Astrocyte of the hippocampus (primary cell): ENCODE measurements around the gene PIM1.

Experiments used
- DNase-seq: peaks from one replicate; pipeline ENCODE4 v3.0.0; 2011; ENCODE audit warnings: low read depth, low spot score

Gene PIM1

DNA sequence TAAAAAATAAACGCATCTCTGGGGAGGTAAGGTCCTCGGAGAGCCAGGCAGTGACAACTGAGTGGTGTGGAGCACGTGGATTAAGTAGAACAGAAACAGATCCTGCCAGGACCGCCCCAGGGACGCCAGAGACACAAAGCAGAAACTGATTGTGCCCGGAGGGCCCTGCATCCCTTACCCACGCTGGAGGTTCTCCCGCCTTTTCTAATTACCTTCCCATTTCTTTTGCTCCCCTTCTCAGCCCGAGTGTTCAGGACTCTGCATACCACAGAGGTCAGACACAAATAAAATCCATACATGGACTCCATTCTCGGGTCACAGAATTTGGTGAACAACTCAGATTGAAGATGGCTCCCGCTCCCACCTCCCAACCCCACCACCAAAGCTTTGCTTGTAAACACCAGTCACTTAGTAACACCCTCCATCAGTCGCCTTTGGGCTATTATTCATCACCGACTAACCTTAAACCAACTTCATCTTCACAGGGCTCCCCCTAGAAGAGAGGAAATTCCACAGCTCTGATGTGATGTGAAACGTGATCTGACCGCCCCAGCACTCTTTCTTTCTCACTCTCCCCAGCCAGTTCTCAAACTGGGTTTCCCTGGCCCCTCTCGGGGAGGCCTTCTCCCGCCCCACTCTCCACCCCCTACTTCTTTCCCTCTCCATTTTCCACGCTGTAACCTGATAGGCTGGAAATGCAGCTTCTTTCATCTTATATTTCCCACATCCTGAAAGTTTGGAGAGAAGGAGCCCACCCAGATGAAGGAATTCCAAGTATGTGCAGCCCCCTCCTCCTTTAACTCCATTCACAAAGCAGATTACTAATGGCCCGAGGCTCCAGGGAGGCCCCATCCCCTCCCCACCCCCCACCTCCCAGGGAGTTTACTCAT is 32.5 kb upstream of the PIM1 start:
- DNase-seq = peak; percentile 97

DNA sequence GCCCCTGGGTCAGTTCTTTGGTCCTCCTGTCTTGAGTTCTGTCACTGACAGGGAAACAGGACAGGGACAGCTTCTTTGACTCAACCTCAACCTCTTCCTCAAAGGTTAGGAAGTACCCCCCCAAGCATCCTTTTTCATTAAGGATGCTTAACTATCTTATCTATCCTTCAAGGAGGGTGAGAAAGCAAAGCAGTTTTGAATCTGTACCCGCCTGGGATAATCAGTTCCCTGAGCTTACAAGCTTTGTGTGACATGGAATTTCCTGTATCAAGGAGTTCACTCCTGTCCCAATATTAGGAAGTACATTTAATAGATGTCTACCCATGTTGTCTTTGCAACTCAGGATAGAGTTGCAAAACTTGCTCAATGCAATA is 31.1 kb upstream of the PIM1 start:
- DNase-seq = no peak

DNA sequence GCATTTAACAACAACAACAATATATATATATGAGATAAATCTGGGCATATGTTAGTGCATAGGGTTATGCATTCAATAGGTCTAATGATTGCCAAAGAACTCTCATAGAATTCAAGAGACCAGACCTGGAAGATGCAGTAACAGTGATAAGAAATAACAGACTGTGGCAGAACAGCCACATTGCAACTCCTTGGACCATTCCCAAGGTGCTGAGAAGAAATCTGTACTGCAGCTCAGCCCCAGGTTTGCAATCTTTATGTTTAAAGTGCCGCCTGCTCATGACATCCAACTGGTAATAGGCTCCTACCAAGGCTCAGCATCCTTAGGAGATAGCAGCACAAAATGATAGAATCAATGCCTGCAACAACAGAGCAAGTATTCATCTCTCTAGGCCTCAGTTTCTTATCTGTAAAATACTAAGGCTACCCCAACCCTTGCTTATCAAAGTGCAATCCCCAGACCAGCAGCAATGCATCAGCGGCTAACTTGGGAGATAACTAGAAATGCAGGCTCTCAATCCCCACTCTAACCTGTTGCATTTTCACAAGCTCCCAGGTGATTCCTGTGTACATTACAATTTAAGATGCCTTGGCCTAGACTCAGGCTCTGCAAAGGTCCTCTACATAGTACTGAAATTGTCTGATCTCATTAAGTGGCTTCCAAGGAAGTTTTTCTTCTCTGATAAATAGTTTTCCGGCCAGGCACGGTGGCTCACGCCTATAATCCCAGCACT is 30.6 kb upstream of the PIM1 start:
- peak; percentile 27 for DNase-seq

DNA sequence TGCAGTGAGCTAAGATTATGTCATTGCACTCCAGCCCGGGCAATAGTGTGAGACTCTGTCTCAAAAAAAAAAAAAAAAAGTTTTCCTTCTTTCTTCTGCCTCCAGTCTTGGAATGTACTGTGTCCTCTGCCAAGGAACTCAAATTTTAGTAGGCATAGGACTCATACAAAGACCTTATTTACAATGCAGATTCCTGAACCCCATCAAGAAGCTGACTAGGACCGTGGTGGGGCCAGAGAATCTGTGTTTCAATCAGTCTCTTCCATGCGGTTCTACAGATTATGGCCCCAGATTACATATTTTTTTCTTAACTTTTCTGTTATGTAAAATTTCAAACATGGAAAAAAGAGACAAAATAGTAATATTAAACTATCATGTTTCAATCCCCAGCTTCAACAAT is 29.8 kb upstream of the PIM1 start:
- peak; percentile 41 for DNase-seq

DNA sequence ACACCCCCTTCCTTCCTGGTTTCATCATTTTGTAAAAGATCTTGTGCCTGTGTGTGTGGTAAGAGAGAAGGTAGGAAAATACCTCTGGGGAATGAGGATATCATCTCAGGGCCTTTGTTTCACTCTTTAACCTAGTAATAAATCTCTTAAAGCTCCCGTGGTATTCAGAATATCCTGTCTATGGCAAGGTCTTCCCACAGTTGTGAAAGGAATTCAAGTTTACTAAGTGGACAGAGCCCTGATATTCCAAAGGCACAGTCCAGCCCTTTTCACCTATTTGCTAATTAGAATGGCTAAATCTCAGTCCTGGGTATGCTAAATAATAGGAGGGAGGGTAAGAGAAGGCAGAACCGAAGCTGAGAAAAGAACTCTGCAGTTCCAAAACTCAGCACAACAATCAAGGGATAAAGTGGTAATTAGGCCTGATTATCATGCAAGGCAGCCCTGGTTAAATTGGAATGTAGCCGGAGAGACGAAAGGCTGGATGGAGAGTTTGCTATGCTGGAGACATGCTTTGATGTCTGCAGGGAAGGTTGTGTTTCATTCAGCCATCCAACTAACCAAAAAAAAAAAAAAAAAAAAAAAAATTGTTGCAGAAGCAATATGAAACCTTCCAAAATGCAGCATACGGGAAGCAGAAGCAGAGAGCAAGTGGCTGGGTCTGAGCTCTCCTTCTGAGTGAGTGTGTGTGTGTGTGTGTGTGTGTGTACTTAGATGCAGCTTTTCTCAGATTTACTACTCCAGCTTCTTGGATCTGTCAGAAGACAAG is 28.5 kb upstream of the PIM1 start:
- peak; percentile 87 for DNase-seq

DNA sequence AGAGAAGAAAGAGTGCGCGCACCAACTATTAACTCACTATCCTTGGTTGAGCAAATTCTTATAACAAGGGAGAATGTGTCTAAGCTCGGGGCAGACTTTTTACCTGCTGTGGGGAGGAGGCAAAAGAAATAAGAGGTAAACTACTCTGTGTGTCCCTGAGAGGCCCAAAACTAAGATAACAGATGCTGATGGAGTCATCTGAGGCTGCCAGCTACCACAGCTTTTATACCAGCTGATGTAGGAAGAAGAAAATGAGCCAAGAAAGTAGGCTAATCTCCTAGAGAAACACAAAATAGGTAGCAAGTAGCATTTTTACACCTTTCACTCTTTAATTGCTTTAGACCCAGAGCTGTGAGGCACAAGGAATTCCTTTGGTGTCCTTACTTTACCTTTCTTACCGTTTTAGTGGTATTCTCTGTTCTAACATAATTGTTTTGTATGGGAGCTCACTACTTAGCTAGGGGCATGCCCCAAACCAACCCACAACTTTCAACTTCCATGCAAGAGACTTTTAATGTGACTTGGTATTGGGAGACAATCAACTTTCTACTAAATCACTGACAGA is 27.8 kb upstream of the PIM1 start:
- DNase-seq = peak; percentile 65

DNA sequence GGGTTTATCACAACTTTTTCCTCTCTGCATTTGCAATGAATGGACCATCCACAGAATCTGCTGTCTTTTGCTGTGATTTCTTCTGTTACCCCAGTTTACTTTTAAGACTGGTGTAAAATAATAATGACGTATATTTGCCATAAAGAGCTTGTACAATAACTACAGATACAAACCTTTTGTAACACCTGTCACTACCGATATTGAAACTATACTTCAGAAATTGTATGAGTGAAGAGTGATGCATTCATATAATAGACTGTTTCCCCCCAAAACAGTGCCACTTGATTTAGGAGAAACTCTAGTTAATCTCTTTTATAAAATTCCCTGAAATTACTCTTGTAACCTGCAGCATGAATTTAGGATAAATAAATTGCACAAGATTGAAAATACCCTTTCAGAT is 26.4 kb upstream of the PIM1 start:
- DNase-seq = no peak

DNA sequence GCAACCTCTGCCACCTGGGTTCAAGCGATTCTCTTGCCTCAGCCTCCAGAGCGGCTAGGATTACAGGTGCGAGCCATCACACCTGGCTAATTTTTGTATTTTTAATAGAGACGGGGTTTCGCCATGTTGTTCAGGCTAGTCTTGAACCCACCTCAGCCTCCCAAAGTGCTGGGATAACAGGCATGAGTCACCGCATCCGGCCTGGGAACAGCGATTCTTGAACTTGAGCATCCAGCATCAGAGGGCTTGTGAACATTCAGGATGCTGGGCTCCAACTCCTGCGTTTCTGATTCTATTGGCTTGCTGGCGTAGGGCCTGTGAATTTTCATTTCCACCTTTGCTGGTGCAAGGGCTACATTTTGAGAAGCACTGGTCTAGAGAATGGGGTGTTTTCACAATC is 24.5 kb upstream of the PIM1 start:
- DNase-seq = no peak

DNA sequence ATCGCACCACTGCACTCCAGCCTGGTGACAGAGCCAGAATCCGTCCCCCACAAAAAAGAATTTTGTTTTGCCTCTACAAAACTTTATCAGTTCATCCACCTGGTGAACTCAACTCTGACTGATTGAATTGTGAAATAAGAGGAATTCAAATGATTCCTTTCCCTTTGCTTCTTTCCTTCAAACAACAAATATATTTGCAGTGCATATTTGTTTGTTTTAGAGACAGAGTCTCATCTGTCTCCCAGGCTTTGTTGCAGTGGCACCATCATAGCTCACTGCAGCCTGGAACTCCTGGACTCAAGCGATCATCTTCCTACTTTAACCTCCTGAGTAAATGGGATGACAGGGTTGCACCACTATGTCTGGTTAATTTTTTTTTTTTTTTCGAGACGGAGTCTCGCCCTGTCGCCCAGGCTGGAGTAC is 23.2 kb upstream of the PIM1 start:
- no peak for DNase-seq

DNA sequence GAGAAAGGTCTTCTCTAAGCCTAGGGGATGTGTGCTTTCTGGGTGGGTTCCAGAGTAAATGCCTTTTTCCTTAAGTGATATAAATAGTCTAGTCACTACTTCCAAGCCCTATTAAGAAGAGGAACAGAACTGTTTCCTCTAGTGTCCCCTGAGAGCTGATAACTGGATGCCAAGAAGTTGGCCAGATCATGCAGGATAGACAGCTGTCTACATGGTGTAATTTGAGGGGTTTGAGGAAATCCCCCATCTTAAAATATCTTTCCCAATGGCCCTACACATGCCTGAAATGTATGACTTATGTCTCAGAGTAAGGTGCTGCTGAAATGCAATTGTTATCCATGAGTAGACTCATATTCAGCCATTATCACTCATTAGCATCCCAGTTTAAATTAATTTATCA is 20.2 kb upstream of the PIM1 start:
- DNase-seq = no peak

DNA sequence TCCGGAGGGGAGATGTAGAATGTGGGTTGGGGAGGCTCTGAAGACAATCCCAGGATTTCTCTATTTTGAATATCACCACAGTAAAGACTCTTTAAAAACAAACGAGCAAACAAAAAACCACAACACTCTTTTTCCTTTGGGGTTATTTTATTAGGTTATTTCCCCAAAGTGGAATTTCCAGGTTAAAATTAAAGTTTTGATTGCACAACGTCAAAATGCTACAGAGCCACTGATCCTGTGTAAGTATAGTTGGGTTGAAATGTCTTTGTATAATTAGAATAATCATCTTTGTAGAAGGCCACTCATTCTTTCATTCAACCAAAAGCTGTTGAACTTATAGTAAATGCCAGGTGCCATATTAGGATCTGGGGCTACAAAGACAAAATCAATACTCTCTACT is 19.6 kb upstream of the PIM1 start:
- DNase-seq = no peak

DNA sequence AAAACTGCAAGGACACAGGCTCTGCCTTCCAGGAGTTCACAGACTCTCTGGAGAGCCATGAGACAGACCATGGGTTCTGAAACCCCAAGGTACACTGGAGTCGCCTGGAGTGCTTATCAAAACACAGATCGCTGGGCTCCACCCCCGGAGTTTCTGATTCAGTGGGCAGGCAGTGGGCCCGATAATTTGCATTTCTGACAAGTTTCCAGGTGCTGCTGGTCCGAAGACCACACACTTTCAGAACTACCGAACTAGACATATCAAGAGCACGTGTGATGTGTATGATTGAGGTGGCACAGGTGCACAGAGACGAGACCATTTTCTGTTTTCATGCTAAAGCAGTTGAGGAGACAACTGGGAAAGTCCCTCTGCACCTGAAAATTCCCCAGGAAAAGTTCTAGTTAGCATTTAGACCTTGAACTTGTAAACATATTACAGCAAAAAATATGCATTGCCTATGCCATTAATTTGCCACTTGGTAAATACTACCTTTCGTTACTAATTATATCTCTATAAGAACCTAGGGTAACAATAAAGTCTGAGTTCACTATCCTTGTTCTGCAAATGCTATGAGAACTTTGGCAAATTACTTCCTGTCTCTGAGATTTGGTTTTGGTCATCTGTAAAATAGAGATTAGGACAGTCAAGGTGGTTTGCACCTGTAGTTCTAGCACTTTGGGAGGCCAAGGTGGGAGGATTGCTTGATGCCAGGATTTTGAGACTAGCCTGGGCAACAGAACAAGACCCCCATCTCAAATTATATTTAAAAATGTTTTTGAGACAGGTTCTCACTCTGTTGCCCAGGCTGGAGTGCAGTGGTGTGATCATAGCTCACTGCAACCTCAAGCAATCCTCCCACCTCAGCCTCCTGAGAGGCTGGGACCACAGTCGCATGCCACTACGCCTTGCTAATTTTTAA is 14.3 kb upstream of the PIM1 start:
- peak; percentile 74 for DNase-seq

DNA sequence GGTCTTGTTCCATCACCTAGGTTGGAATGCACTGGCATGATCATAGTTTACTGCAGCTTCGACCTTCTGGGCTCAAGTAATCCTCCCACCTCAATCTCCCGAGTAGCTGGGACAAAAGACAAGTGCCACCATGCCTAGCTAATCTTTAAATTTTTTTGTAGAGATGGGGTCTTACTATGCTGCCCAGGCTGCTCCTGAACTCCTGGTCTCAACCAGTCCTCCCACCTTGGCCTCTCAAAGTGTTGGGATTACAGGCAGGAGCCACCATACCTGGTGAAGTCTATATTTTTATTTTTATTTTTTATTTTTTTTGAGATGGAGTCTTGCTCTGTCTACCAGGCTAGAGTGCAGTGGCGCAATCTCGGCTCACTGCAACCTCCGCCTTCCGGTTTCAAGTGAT is 11.4 kb upstream of the PIM1 start:
- no peak for DNase-seq

DNA sequence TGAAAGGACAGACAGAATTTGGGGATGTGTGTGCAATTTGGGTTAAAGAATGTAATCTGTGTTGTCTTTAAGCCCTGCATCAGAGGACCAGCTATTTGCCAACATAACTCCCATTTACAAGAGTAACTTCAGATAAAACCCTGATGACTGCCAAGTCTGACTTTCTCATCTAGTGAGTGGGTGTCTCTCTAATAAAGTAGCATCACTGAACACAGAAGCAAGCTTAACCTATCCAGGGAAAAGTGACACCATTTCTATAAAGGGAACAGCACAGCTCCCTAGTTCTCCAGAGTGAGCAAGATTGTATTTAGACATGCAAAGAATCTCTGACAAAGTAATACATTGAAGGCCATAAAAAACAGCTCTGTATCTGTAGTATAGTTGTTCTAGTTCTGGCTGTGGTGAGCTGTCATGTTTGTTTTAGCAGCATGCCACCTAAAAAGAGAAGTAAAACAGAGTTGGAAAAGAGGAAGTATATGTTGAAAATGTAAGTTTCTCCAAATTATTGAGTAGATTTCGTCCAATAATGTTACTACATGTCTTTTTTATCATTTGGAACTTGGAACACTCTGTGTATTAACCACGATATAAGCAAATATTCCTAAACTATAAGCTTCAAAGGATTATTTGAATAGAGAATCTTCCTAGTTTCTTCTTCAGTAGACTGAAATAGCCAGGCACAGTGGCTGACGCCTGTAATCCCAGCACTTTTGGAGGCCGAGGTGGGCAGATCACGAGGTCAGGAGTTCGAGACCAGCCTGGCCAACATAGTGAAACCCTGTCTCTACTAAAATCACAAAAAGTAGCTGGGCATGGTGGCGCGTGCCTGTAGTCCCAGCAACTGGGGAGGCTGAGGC is 8.8 kb upstream of the PIM1 start:
- DNase-seq = peak; percentile 64

DNA sequence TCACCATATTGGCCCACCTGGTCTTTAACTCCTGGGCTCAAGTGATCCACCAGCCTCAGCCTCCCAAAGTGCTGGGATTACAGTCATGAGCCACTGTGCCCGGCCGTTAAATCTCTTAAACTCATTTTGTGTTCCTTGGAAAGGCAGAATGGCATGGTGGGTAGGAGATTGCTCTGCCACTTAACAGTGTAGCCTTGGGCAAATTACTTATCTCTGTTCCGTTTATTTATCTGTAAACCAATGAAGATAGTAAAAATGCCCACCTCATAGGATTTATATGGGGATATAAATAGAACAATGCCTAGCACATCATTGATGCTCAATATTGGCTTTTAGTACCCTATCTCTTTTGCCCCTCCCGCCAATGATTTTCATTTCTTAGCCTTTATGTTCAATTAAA is 7.2 kb upstream of the PIM1 start:
- DNase-seq = no peak

DNA sequence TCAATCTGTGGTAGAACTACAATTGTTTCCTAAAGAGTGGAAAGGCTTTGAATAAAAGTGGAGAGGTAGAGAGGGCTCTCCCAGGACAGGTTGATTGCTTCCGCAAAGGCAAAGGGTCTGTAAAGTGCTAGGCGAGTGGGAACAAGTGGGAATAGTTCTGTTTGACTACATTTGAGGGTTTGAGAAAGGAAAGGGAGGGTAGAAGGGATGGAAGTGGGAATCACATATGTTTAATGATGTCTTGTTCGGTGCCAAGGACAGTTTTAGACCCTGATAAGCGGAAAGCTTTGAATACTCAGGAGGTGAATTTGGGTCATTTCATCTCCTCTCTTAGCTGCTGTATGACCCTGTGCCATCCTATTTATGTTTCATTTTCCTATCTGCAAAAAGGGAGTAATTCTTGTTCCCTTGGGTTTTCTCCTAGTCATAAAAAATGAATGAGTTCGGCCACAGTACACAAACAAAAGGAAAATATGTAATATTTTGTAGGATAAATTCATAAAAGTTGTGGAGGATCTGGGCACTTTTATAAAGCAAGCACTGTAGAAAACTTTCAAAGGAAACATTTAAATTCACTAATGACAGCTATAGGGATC is 1.7 kb upstream of the PIM1 start:
- no peak for DNase-seq

DNA sequence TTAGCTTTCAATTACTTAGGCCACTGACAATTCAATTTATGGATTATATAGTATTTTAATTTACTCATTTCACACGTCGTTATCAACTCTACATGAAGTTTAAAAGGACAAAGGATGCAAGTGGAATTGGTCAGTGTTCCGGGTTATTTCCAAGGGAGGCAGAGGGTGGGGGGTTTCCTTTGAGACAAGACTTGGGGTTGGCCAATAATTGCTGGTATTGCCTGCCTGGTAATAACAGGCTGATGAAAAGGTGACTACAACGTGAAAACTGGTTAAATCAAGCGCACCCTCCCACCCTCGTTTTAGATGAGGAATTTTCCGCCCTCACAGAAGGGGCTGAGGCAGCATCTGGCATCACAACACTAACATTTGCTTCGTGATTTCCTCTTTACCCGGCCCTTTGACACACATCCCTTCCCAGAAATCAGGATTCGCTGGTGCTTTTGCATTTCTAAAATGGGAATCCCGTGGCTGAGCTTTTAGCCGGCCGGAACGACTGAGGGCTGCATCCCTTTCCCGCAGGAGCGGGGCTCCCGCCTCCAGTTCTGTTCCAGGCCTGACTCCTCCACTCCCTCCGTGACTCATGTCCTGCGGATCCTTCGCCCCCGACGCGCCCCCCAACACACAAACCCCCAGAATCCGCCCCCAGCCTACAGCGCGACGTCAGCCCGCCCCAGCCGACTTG is 999 bp upstream of the PIM1 start:
- no peak for DNase-seq

DNA sequence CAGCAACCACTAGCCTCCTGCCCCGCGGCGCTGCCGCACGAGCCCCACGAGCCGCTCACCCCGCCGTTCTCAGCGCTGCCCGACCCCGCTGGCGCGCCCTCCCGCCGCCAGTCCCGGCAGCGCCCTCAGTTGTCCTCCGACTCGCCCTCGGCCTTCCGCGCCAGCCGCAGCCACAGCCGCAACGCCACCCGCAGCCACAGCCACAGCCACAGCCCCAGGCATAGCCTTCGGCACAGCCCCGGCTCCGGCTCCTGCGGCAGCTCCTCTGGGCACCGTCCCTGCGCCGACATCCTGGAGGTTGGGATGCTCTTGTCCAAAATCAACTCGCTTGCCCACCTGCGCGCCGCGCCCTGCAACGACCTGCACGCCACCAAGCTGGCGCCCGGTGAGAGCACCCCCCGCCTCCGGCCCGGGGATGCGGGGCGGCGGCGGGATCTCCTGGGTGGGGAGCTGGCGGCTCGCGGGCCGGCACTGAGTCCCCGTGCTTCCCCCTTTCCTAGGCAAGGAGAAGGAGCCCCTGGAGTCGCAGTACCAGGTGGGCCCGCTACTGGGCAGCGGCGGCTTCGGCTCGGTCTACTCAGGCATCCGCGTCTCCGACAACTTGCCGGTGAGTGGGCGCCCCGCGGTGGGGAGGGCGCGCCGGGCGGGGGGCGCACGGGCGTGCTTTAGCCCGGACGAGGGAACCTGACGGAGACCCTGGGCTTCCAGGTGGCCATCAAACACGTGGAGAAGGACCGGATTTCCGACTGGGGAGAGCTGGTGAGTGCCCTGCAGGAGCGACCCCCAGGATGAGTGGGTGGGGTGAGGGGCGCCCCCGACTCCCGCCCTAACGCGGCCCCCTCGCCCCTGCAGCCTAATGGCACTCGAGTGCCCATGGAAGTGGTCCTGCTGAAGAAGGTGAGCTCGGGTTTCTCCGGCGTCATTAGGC is 585 bp downstream of the PIM1 start:
- peak; percentile 79 for DNase-seq
